DND-41 (cell line): ENCODE measurements around the gene BMPER.

Experiments
- ATAC-seq: fragments of 200-7000 bp; cut with Tn5 transposase; 3 replicates; pipeline ENCODE4 v1.9.1; 2021; ENCODE audit warnings: low read depth; ENCODE audit not compliant: insufficient read depth
- DNase-seq: peaks from one replicate; pipeline ENCODE4 v3.0.0-alpha.2; 2020
- H2AFZ ChIP-seq: 2 replicates; pipeline ENCODE4 v1.6.0; 2012; ENCODE audit warnings: low read depth, low read length
- H3K27ac ChIP-seq: 2 replicates; pipeline ENCODE4 v1.5.1; 2012; ENCODE audit warnings: low read length, inconsistent platforms
- H3K27me3 ChIP-seq: fragments of 200-600 bp; sonication (generic); 2 replicates; pipeline ENCODE4 v1.6.0; 2012; ENCODE audit warnings: low read length, mild to moderate bottlenecking, inconsistent platforms; ENCODE audit not compliant: insufficient read depth, poor library complexity
- H3K36me3 ChIP-seq: 2 replicates; pipeline ENCODE4 v1.5.1; 2012; ENCODE audit warnings: low read length, inconsistent platforms; ENCODE audit not compliant: insufficient read depth
- H3K4me1 ChIP-seq: 2 replicates; pipeline ENCODE4 v1.5.1; 2012; ENCODE audit warnings: mild to moderate bottlenecking, low read length; ENCODE audit not compliant: insufficient read depth
- H3K4me2 ChIP-seq: 2 replicates; pipeline ENCODE4 v1.6.0; 2012; ENCODE audit warnings: mild to moderate bottlenecking, moderate library complexity, low read length, inconsistent platforms; ENCODE audit not compliant: insufficient read depth
- H3K4me3 ChIP-seq, 2 experiments: fragments of 200-600 bp in 1 of 2; shearing (Covaris generic) in 1 of 2; 2 replicates each; pipeline ENCODE4 v1.5.1; 2012 to 2016; ENCODE audit warnings: inconsistent platforms in 2 of 2, low read length in 2 of 2, mild to moderate bottlenecking in 2 of 2, low read depth in 1 of 2, moderate library complexity in 1 of 2
- H3K79me2 ChIP-seq: 2 replicates; pipeline ENCODE4 v1.6.0; 2012; ENCODE audit warnings: low read length, inconsistent platforms; ENCODE audit not compliant: insufficient read depth
- H3K9ac ChIP-seq: 2 replicates; pipeline ENCODE4 v1.6.0; 2012; ENCODE audit warnings: low read depth, mild to moderate bottlenecking, inconsistent platforms, low read length, moderate library complexity
- H3K9me3 ChIP-seq: 2 replicates; pipeline ENCODE4 v1.5.1; 2012; ENCODE audit warnings: low read length, moderate library complexity, mild to moderate bottlenecking, inconsistent platforms; ENCODE audit not compliant: insufficient read depth, severe bottlenecking
- H4K20me1 ChIP-seq: 2 replicates; pipeline ENCODE4 v1.6.0; 2012; ENCODE audit warnings: low read length; ENCODE audit not compliant: insufficient read depth
- EZH2 ChIP-seq: IDR thresholded peaks from 3 replicates; pipeline ENCODE4 v1.6.1; 2012; ENCODE audit warnings: borderline replicate concordance, low read depth, mild to moderate bottlenecking, moderate library complexity, low read length, inconsistent platforms; ENCODE audit not compliant: severe bottlenecking
- TF ChIP-seq, protein P1 (sequence below): IDR thresholded peaks from 2 replicates; pipeline ENCODE4 v1.5.1; 2012; ENCODE audit warnings: borderline replicate concordance, low read length, moderate library complexity, mild to moderate bottlenecking; ENCODE audit not compliant: poor library complexity, severe bottlenecking; ENCODE audit errors: extremely low read depth

BMPER gene

DNA sequence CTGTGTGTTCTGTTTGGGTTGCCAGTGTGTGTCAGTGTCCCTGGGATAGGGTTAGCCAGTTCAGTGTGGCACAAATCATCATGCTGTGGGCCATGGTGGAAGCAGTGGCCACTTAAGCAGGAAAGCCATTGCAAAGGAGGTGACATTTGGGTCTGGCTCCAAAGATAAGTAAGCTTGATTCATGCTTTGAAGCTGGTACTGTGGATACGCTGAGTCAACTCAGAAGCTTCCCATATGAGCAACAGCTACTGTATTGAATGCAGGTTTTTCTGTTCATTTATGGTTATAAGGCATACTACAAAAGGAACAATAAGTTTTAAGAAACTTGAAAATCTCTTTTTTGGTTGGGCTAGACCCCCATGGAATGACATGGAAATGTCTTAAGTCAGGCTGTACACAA lies 143.1 kb downstream of the BMPER start:
- DNase-seq, result no peak

DNA sequence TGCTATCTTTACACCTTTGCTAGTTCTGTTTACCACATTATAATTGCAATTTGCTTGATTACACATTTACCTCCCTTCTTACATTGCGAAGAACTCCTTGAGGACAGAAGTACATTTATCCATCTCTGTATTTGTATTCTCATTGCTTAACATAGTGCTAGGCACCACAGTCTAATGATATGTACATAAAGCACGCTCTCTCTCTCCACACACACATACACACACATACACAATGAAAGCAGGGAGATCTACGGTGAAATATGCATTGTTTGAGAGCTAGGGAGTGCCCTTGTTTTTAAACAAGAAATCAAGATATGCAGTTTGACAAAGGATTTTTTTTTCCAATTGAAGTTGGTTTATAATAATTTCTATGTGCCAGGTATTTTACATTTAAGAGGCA lies 148.7 kb downstream of the BMPER start:
- no peaks in the 10 kb centered on the region for H3K36me3 ChIP-seq
- H3K9ac ChIP-seq, result no peak overlapping the region
- no peaks in the 10 kb centered on the region for H4K20me1 ChIP-seq
- DNase-seq, result no peak
- H3K4me1 ChIP-seq, result no peaks in the 10 kb centered on the region
- TF ChIP-seq, protein P1, sequence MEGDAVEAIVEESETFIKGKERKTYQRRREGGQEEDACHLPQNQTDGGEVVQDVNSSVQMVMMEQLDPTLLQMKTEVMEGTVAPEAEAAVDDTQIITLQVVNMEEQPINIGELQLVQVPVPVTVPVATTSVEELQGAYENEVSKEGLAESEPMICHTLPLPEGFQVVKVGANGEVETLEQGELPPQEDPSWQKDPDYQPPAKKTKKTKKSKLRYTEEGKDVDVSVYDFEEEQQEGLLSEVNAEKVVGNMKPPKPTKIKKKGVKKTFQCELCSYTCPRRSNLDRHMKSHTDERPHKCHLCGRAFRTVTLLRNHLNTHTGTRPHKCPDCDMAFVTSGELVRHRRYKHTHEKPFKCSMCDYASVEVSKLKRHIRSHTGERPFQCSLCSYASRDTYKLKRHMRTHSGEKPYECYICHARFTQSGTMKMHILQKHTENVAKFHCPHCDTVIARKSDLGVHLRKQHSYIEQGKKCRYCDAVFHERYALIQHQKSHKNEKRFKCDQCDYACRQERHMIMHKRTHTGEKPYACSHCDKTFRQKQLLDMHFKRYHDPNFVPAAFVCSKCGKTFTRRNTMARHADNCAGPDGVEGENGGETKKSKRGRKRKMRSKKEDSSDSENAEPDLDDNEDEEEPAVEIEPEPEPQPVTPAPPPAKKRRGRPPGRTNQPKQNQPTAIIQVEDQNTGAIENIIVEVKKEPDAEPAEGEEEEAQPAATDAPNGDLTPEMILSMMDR, result no peak
- TF ChIP-seq EZH2, result no peak
- H3K4me2 ChIP-seq, result no peak overlapping the region
- no peaks in the 10 kb centered on the region for H3K79me2 ChIP-seq
- ATAC-seq, result no peak
- no peak overlapping the region for H2AFZ ChIP-seq
- H3K9me3 ChIP-seq, result no peaks in the 10 kb centered on the region
- no peak overlapping the region for H3K27ac ChIP-seq
- H3K27me3 ChIP-seq, result no peaks in the 10 kb centered on the region
- no peak overlapping the region for H3K4me3 ChIP-seq

More for the DNA sequence above, 143.1 kb downstream of the BMPER start:
- Histone ChIP-seq H3K27me3 (no peaks in the 10 kb centered on the region), H3K36me3 (no peaks in the 10 kb centered on the region), H3K4me2 (no peak overlapping the region), H4K20me1 (no peaks in the 10 kb centered on the region), H2AFZ (no peak overlapping the region), H3K27ac (no peak overlapping the region), H3K4me1 (no peaks in the 10 kb centered on the region), H3K79me2 (no peaks in the 10 kb centered on the region), H3K4me3 (no peak overlapping the region), H3K9ac (no peak overlapping the region), H3K9me3 (no peaks in the 10 kb centered on the region)
- TF ChIP-seq, protein P1, result no peak
- TF ChIP-seq EZH2, result no peak
- ATAC-seq, result no peak

DNA sequence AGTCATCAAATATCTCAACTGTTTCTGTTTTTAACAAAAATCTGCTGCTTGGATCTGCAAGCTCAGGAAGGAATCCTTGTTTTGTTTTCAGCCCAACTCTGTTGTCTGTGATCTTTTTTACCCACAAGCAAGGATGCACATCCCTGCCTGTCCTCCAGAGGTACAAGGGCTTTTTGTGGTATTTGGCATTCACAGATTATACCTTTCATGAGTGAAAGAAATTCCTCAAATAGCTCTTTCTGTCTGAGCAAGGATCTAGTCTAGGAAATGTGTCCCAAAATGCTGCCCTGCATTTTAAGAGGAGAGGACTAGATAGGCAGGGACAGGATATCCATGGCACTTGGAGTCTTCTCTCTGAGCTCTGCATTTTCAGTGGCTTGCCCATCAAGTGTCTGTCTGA lies 151.8 kb downstream of the BMPER start:
- Histone ChIP-seq H3K27ac (no peak overlapping the region), H3K27me3 (no peaks in the 10 kb centered on the region), H2AFZ (no peak overlapping the region), H3K9me3 (no peaks in the 10 kb centered on the region), H3K9ac (no peak overlapping the region), H3K36me3 (no peaks in the 10 kb centered on the region), H3K4me1 (no peaks in the 10 kb centered on the region), H3K79me2 (no peaks in the 10 kb centered on the region), H3K4me3 (no peak overlapping the region), H4K20me1 (no peaks in the 10 kb centered on the region), H3K4me2 (no peak overlapping the region)
- DNase-seq (no peak), ATAC-seq (no peak)
- TF ChIP-seq EZH2, result no peak
- TF ChIP-seq, protein P1, result no peak

DNA sequence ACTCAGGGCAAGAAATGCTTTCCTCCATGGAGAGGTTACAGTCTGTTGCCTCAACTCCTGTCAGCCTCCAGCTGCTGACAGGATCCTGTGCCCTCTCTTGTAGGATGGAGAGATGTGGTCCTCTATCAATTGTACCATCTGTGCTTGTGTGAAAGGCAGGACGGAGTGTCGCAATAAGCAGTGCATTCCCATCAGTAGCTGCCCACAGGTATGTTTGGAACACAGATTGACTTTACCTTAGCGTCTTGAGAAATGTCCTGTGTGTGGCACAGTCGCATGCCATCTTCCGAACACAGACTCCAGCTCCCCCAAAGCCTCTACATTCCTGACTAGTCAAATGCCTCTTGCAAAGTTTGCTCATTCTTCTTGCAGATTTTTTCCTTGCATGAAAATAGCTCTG lies 152.6 kb downstream of the BMPER start:
- Histone ChIP-seq H2AFZ (no peak overlapping the region), H4K20me1 (no peaks in the 10 kb centered on the region), H3K9me3 (no peaks in the 10 kb centered on the region), H3K79me2 (no peaks in the 10 kb centered on the region), H3K27me3 (no peaks in the 10 kb centered on the region), H3K4me2 (no peak overlapping the region), H3K27ac (no peak overlapping the region), H3K4me1 (no peaks in the 10 kb centered on the region), H3K9ac (no peak overlapping the region), H3K36me3 (no peaks in the 10 kb centered on the region), H3K4me3 (no peak overlapping the region)
- no peak for ATAC-seq
- no peak for TF ChIP-seq EZH2
- TF ChIP-seq, protein P1, result no peak
- DNase-seq, result no peak
